ENCODE measurements around the gene NOTCH4. TPM values are rescaled to one million over a fixed set of nuclear protein-coding genes. Genes with fewer than 3 reads are reported as not detected.
"Not testable (repeated sequence)": the region's sequence is repeated elsewhere in the genome, so short reads cannot be mapped to it uniquely, and the experiment has no call there.

The NOTCH4 gene
- total RNA-seq, 1 donor from 2014 or later = 11.9 TPM

- no peak for DNase-seq (ENCODE audit: low read depth in 2 of 2)
These were observed 29.5 kb downstream of the NOTCH4 start for GRCh38 chr6:32194388-32194787.

- not testable (repeated sequence) for DNase-seq (ENCODE audit: low read depth in 2 of 2)
These were observed 30.8 kb downstream of the NOTCH4 start for GRCh38 chr6:32193096-32193495.

GRCh38 chr6:32192608-32193039 lies 31.2 kb downstream of the NOTCH4 start, which contains the start of gene GPSM3:
TSS of gene GPSM3 (minus strand) at chr6:32192643. CDS start at chr6:32192513, 130 bp downstream.
- DNase-seq (ENCODE audit: low read depth in 2 of 2) = peak in 1 of 2 donors; percentile 71

GRCh38 chr6:32191696-32192607 lies 31.9 kb downstream of the NOTCH4 start:
- no peak for DNase-seq (ENCODE audit: low read depth in 2 of 2)

- DNase-seq (ENCODE audit: low read depth in 2 of 2) = no peak
These were observed 32.8 kb downstream of the NOTCH4 start for GRCh38 chr6:32190911-32191677.

- DNase-seq (ENCODE audit: low read depth in 2 of 2) = peak; percentile 91 to 98
These were observed 33.6 kb downstream of the NOTCH4 start, which contains the start of gene PBX2 for GRCh38 chr6:32190054-32190851. TSS of gene PBX2 (minus strand) at chr6:32190202. CDS start at chr6:32189915, 287 bp downstream.

GRCh38 chr6:32189742-32190053 lies 34.2 kb downstream of the NOTCH4 start:
- DNase-seq (ENCODE audit: low read depth in 2 of 2) = no peak

- no peak for DNase-seq (ENCODE audit: low read depth in 2 of 2)
These were observed 34.7 kb downstream of the NOTCH4 start for GRCh38 chr6:32189069-32189741.

- DNase-seq (ENCODE audit: low read depth in 2 of 2) = no peak
These were observed 35.3 kb downstream of the NOTCH4 start for GRCh38 chr6:32188381-32189068.

- DNase-seq (ENCODE audit: low read depth in 2 of 2) = not testable (repeated sequence)
These were observed 36.0 kb downstream of the NOTCH4 start for GRCh38 chr6:32187725-32188380.

GRCh38 chr6:32187009-32187709 lies 36.7 kb downstream of the NOTCH4 start:
- peak in 1 of 2 donors; percentile 61 for DNase-seq (ENCODE audit: low read depth in 2 of 2)

GRCh38 chr6:32186151-32186840 lies 37.6 kb downstream of the NOTCH4 start:
- not testable (repeated sequence) for DNase-seq (ENCODE audit: low read depth in 2 of 2)

GRCh38 chr6:32185681-32186131 lies 38.2 kb downstream of the NOTCH4 start:
- peak in 1 of 2 donors; percentile 86 for DNase-seq (ENCODE audit: low read depth in 2 of 2)

GRCh38 chr6:32184084-32184640 lies 39.7 kb downstream of the NOTCH4 start, which contains the start of gene AGER:
TSS of gene AGER (minus strand) at chr6:32184253. CDS start at chr6:32184222, 31 bp downstream.
- no peak for DNase-seq (ENCODE audit: low read depth in 2 of 2)

- no peak for DNase-seq (ENCODE audit: low read depth in 2 of 2)
These were observed 40.3 kb downstream of the NOTCH4 start for GRCh38 chr6:32183483-32184083.

- no peak for DNase-seq (ENCODE audit: low read depth in 2 of 2)
These were observed 40.8 kb downstream of the NOTCH4 start for GRCh38 chr6:32183030-32183429.

- DNase-seq (ENCODE audit: low read depth in 2 of 2) = no peak
These were observed 41.3 kb downstream of the NOTCH4 start for GRCh38 chr6:32182555-32182981.
